ENCODE results near the gene GALNT6. TPM values are rescaled to one million over a fixed set of nuclear protein-coding genes. Genes with fewer than 3 reads are reported as not detected.
A peak's percentile ranks its signal among the peaks of the same experiment; 100 is the strongest.

Gene GALNT6
- total RNA-seq, 2 donors from 2014 or later, result 1.3 to 2.8 TPM

DNA sequence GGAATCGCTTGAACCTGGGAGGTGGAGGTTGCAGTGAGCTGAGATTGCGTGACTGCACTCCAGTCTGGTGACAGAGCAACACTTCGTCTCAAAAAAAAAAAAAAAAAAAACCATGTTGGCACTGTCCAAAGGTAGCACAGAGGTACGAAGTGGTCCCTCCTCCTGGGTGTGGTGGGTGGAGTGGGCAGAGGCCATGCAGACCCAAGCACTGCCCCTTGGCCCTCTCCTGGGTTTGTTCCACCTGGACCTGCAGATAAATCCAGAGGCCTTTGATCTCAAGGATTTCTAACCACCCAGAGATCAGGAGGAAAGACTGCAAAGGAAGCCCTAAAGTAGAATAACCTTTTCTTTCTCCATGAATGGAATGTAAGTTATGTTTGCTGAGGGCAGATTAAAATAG is 8.7 kb upstream of the GALNT6 start:
- Histone ChIP-seq H3K4me3 (no peak overlapping the region), H3K36me3 (no peaks in the 10 kb centered on the region), H3K9me3 (no peaks in the 10 kb centered on the region), H3K4me1 (no peaks in the 10 kb centered on the region), H3K27ac (no peak overlapping the region), H3K27me3 (no peaks in the 10 kb centered on the region)
- TF ChIP-seq, protein P1, sequence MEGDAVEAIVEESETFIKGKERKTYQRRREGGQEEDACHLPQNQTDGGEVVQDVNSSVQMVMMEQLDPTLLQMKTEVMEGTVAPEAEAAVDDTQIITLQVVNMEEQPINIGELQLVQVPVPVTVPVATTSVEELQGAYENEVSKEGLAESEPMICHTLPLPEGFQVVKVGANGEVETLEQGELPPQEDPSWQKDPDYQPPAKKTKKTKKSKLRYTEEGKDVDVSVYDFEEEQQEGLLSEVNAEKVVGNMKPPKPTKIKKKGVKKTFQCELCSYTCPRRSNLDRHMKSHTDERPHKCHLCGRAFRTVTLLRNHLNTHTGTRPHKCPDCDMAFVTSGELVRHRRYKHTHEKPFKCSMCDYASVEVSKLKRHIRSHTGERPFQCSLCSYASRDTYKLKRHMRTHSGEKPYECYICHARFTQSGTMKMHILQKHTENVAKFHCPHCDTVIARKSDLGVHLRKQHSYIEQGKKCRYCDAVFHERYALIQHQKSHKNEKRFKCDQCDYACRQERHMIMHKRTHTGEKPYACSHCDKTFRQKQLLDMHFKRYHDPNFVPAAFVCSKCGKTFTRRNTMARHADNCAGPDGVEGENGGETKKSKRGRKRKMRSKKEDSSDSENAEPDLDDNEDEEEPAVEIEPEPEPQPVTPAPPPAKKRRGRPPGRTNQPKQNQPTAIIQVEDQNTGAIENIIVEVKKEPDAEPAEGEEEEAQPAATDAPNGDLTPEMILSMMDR (IDR thresholded peaks at IDR 0.05), result no peak
- peak; percentile 13 for DNase-seq (ENCODE audit: low spot score)

DNA sequence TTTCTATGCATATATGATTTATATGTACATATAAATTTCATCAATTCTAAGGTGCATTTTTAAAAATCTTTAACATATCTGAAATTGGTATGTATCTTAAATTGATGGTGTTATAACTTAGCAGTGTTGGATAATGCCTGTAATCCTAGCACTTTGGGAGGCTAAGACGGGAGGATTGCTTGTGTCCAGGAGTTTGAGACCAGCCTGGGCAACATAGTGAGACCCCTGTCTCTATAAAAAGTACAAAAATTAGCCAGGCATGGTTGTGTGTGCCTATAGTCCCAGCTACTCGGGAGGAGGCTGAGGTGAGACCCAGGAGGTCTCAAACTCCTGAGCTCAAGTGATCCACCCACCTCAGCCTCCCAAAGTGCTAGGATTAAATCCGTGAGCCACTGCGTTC is 6.5 kb upstream of the GALNT6 start:
- no peak for DNase-seq (ENCODE audit: low spot score)

DNA sequence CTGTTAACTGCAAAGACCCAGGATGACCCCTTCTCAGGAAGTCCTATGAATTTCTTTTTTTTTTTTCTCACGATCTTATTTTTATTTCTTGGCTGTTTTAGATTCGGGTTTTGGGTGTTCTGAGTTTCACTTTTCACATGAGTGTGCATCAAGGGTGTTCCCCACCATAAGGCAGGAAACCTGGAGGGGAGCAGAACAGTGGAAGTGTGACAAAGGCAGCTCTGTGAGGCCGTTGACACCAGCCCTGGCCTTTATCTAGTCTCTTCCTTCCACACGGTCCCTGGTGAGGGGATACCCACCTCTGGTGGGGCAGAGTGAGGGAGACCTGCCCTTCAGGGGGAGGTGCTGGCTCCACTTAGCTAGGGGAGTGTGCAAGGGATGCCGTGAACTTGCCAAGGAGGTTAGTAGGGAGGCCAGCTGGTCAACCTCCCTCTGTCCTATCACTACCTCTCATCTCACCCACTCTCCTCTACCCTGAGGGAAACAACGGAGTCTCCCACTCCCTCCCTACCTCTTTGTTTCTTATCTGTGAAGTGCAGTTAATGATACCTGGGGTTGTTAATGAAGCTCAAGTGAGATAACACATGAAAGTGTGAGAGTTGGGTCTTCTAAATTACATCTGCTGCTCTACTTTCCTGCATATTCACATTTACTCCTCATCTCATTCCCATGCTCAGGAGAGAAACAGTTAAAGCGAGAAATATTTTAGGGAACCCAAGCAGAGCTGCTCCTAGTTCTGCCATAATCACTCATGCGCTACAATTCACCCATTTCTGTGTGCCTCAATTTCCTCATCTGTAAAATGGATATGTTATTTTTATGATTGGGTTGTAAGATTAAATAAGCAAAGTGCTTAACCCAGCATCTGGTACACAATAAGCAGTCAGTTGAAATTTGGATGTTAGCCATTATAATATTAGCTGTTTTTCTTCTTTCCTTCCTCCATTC is 4.4 kb upstream of the GALNT6 start:
- peaks cover 0 to 10% of the 10 kb centered on the region in 2 donors for H3K27me3 ChIP-seq
- H3K36me3 ChIP-seq, result no peaks in the 10 kb centered on the region
- no peaks in the 10 kb centered on the region for H3K9me3 ChIP-seq
- peaks cover 0 to 16% of the 10 kb centered on the region in 2 donors for H3K4me1 ChIP-seq
- TF ChIP-seq, protein P1 (IDR thresholded peaks at IDR 0.05), result no peak
- H3K27ac ChIP-seq, result no peak overlapping the region
- no peak overlapping the region for H3K4me3 ChIP-seq
- DNase-seq (ENCODE audit: low spot score), result no peak

More for the DNA sequence above, 6.5 kb upstream of the GALNT6 start:
- H3K4me3 ChIP-seq, result no peak overlapping the region
- H3K27me3 ChIP-seq, result no peaks in the 10 kb centered on the region
- H3K9me3 ChIP-seq, result no peaks in the 10 kb centered on the region
- TF ChIP-seq, protein P1 (IDR thresholded peaks at IDR 0.05), result no peak
- no peaks in the 10 kb centered on the region for H3K36me3 ChIP-seq
- no peak overlapping the region for H3K27ac ChIP-seq
- no peaks in the 10 kb centered on the region for H3K4me1 ChIP-seq

DNA sequence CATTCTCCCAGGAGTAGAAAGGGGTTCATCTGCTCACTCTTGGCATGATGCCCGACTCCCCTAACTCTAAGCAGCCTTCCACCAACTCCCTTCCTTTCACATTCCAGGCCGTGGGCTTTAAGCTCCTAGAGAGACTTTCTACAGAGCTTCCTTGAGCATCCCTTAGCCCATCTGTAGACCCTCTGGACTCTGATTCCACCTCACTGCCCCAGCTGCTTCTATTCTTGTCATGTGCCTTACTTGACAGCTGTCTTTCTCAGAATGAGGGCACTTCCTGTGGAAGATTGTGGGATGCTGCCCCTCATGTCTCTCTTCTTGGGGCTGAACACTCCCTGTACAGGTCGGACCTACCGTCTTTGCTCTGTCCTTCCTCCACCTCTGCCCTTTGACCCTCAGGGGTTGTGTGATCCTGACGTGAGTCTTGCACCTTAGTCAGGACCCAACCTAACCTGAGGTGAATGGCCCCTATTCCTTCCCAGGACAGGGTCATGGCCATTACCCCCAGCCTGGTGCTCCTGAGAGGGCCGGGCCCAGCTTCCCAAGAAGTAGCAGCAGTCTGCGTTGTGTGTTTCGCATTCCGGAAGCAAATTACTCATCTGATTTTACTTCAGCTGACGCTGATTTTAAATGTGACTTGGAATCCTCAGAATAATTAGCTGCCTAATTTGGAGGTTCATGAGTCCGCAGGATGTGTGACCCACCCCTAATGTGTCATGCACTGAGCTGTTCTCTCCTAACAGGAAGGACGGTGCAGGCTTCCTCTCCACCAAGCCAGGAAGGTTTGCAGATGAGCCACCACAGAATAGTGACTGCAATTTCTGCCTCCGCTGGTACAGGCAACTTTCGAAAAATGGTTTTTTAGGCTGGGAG is 2.7 kb upstream of the GALNT6 start:
- TF ChIP-seq, protein P1 (IDR thresholded peaks at IDR 0.05), result no peak
- DNase-seq (ENCODE audit: low spot score), result no peak
- peaks cover 0 to 17% of the 10 kb centered on the region in 2 donors for H3K4me1 ChIP-seq
- no peaks in the 10 kb centered on the region for H3K9me3 ChIP-seq
- peak overlapping the region in 1 of 2 donors; percentile 11 for H3K27ac ChIP-seq
- H3K36me3 ChIP-seq, result no peaks in the 10 kb centered on the region
- H3K4me3 ChIP-seq, result no peak overlapping the region
- H3K27me3 ChIP-seq, result peaks cover 0 to 10% of the 10 kb centered on the region in 2 donors

DNA sequence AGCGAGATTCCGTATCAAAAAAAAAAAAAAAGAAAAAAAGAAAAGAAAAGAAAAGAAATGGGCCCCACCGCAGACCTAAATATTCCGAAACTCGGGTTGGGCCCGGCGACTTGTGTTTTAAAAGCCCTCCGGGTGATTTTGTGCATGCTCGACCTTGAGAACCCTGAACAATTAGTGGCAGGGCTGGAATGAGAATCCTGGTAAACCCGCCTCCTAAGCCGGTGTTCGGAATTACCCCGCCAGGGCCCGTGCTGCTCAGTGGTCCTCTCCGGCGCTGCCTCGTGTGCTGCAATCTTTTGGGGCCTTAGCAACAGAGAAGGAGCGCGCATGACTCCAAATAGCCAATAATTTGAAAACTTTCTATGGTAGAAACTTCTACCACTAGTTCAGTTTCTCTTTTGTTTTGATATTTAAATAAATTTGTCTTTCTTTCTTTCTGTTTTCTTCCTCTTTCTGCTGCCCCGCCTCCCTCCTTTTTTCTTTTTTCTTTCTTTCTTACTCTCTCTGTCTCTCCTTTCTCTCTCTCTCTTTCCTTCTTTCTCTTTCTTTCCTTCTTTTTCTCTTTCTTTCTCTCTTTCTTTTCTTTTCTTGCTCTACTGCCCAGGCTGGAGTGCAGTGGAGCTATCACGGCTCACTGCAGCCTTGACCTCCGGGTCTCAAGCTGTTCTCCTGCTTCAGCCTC is 1.5 kb upstream of the GALNT6 start:
- Histone ChIP-seq H3K4me3 (peak overlapping the region in 1 of 2 donors; percentile 60), H3K4me1 (peaks cover 0 to 17% of the 10 kb centered on the region in 2 donors)
- no peak for DNase-seq (ENCODE audit: low spot score)

More for the DNA sequence above, 1.5 kb upstream of the GALNT6 start:
- TF ChIP-seq, protein P1 (IDR thresholded peaks at IDR 0.05), result no peak
- Histone ChIP-seq H3K9me3 (no peaks in the 10 kb centered on the region), H3K27me3 (peaks cover 0 to 10% of the 10 kb centered on the region in 2 donors), H3K27ac (no peak overlapping the region), H3K36me3 (no peaks in the 10 kb centered on the region)
